Keratinocyte (primary cell): Measurements from ENCODE around the gene SIK3. TPM values are rescaled to one million over a fixed set of nuclear protein-coding genes. Genes with fewer than 3 reads are reported as not detected.

Experiments
- DNase-seq: peaks from one replicate; pipeline ENCODE4 v3.0.0-alpha.2; 2011; ENCODE audit warnings: low read depth, missing footprints, low spot score
- FAIRE-seq: peaks from 2 replicates; lab custom pipeline; 2011; peaks lifted over from hg19 to GRCh38; lab: Jason Lieb, UNC
- H2AFZ ChIP-seq: 2 replicates; pipeline ENCODE4 v1.6.0; 2012; ENCODE audit warnings: low read length, control low read depth, inconsistent platforms; ENCODE audit not compliant: control insufficient read depth
- H3K27ac ChIP-seq: 2 replicates; pipeline ENCODE4 v1.5.1; 2011; ENCODE audit warnings: low read length; ENCODE audit not compliant: control insufficient read depth, insufficient read depth
- H3K27me3 ChIP-seq: 3 replicates; pipeline ENCODE4 v1.6.0; 2011; ENCODE audit warnings: low read length; ENCODE audit not compliant: control insufficient read depth, insufficient read depth; ENCODE audit errors: extremely low read depth
- H3K36me3 ChIP-seq, 2 experiments: 2 replicates in 1 of 2; 3 replicates in 1 of 2; pipeline ENCODE4 v1.5.1; 2011; ENCODE audit warnings: low read length in 2 of 2, mild to moderate bottlenecking in 1 of 2; ENCODE audit not compliant: control insufficient read depth in 2 of 2, insufficient read depth in 2 of 2; ENCODE audit errors: extremely low read depth in 1 of 2
- H3K4me1 ChIP-seq: 3 replicates; pipeline ENCODE4 v1.5.1; 2011; ENCODE audit warnings: low read length; ENCODE audit not compliant: control insufficient read depth, insufficient read depth; ENCODE audit errors: extremely low read depth
- H3K4me2 ChIP-seq: 3 replicates; pipeline ENCODE4 v1.6.0; 2011; ENCODE audit warnings: low read depth, low read length; ENCODE audit not compliant: control insufficient read depth, insufficient read depth; ENCODE audit errors: extremely low read depth
- H3K4me3 ChIP-seq, 3 experiments: fragments of 200-600 bp in 1 of 3; sonication (generic) in 1 of 3; 2 replicates in 2 of 3; 3 replicates in 1 of 3; pipeline ENCODE4 v1.5.1; 2011 to 2016; ENCODE audit warnings: low read length in 3 of 3, mild to moderate bottlenecking in 3 of 3, control low read depth in 2 of 3, inconsistent platforms in 1 of 3, low read depth in 1 of 3, mixed read lengths in 1 of 3, mixed run types in 1 of 3, moderate library complexity in 1 of 3; ENCODE audit not compliant: control insufficient read depth in 2 of 3, insufficient read depth in 2 of 3; ENCODE audit errors: extremely low read depth in 1 of 3
- H3K79me2 ChIP-seq: 2 replicates; pipeline ENCODE4 v1.6.0; 2012; ENCODE audit warnings: low read length; ENCODE audit not compliant: control insufficient read depth, insufficient read depth
- H3K9ac ChIP-seq: 3 replicates; pipeline ENCODE4 v1.6.0; 2011; ENCODE audit warnings: low read length; ENCODE audit not compliant: control insufficient read depth, insufficient read depth; ENCODE audit errors: extremely low read depth
- H3K9me1 ChIP-seq: 3 replicates; pipeline ENCODE4 v1.6.0; 2011; ENCODE audit warnings: low read length; ENCODE audit not compliant: control insufficient read depth, insufficient read depth; ENCODE audit errors: extremely low read depth
- H3K9me3 ChIP-seq: 2 replicates; pipeline ENCODE4 v1.5.1; 2012; ENCODE audit warnings: low read depth, low read length; ENCODE audit not compliant: control insufficient read depth
- H4K20me1 ChIP-seq: 3 replicates; pipeline ENCODE4 v1.6.0; 2011; ENCODE audit warnings: low read length; ENCODE audit not compliant: control insufficient read depth, insufficient read depth; ENCODE audit errors: extremely low read depth
- EZH2 ChIP-seq: IDR thresholded peaks from one replicate; pipeline ENCODE4 v1.6.1; 2012; ENCODE audit warnings: inconsistent platforms, mild to moderate bottlenecking, low read length, moderate library complexity
- dilution Hi-C: fragments of 300-500 bp; cut with MboI; formaldehyde crosslinking; loops from one replicate; pipeline ENCODE4 v1.7.0; 2020; ENCODE audit warnings: low sequenced_read_pairs; ENCODE audit not compliant: extremely low pct_ligation_motif_present
- polyA plus RNA-seq, 5 experiments: library from polyadenylated mRNA; depleted of rRNA in 3 of 5; stranded (reverse) in 3 of 5; stranded (forward) in 1 of 5; unstranded in 1 of 5; fragments of >200 nt; gene quantifications; 1 replicate in 1 of 5; 2 replicates in 3 of 5; 3 replicates in 1 of 5; pipeline versions ENCODE4 v1.2.1 to v1.2.3, GENCODE V29; 2011 to 2012; ENCODE audit warnings: missing spikeins in 2 of 5, low read depth in 1 of 5, low replicate concordance in 1 of 5
- TF ChIP-seq, protein P1 (sequence below), 3 experiments: IDR thresholded peaks in 1 of 3; conservative IDR thresholded peaks in 1 of 3; optimal IDR thresholded peaks in 1 of 3; 2 replicates in 2 of 3; 3 replicates in 1 of 3; pipeline versions ENCODE3 to v1.5.1; 2011; ENCODE audit warnings: low read length in 3 of 3, mild to moderate bottlenecking in 3 of 3, moderate library complexity in 2 of 3, control low read depth in 1 of 3, inconsistent platforms in 1 of 3; ENCODE audit not compliant: insufficient read depth in 2 of 3; ENCODE audit errors: extremely low read depth in 1 of 3

Gene SIK3
- polyA plus RNA-seq, 1 donor (not counting 4 experiments of a cell fraction or from before 2014, with no cell fraction given): 8.2 TPM

DNA sequence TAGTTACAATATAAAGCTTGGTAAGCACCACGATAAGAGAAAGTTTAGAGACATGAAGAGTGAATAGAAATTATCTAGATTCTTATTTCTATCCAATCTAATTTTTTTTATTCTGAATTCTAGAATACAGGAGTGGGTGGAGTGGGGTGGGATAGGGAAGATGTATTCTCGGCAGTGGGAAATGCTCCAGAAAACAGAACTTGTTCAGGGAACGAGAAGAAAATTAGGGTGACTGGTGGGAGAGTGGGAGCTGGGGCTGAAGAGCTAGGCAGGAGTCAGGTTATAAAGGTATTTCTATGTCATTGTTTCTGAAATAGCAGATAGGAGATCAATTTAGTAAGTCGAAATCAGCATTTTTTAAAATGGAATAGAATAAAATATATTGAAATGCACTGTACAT is 207.6 kb downstream of the SIK3 start:
- no peaks in the 10 kb centered on the region for H3K79me2 ChIP-seq
- TF ChIP-seq, protein P1, sequence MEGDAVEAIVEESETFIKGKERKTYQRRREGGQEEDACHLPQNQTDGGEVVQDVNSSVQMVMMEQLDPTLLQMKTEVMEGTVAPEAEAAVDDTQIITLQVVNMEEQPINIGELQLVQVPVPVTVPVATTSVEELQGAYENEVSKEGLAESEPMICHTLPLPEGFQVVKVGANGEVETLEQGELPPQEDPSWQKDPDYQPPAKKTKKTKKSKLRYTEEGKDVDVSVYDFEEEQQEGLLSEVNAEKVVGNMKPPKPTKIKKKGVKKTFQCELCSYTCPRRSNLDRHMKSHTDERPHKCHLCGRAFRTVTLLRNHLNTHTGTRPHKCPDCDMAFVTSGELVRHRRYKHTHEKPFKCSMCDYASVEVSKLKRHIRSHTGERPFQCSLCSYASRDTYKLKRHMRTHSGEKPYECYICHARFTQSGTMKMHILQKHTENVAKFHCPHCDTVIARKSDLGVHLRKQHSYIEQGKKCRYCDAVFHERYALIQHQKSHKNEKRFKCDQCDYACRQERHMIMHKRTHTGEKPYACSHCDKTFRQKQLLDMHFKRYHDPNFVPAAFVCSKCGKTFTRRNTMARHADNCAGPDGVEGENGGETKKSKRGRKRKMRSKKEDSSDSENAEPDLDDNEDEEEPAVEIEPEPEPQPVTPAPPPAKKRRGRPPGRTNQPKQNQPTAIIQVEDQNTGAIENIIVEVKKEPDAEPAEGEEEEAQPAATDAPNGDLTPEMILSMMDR (optimal IDR thresholded peaks at IDR 0.05 in 1 of 3, IDR thresholded peaks at IDR 0.05 in 1 of 3, conservative IDR thresholded peaks at IDR 0.05 in 1 of 3; ENCODE audit: extremely low read depth in 1 of 3, insufficient read depth in 2 of 3, low read length in 3 of 3): no peak
- TF ChIP-seq EZH2: no peak

DNA sequence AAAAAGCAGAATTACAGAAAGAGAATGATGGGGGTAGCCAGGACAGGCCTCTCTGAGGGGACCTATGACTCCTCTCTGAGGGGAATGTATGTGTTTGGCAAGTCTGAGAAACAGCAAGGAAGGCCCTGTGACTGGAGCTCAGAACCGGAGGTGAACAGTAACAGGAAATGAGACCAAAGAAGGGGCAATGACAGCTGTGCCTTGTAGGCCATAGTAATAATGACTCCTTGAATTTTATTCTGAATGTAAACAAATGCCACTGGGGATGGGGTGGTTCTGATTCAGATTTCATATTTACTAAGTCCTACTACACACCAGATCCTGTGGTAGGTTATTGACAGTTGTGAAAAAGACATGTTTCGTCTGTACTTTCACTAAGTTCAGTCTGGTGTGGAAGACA is 208.0 kb downstream of the SIK3 start:
- no peak for FAIRE-seq
- Histone ChIP-seq H4K20me1 (no peaks in the 10 kb centered on the region), H3K9me1 (no peaks in the 10 kb centered on the region), H3K27ac (no peak overlapping the region), H3K36me3 (peaks cover 4 to 10% of the 10 kb centered on the region in 2 experiments), H3K9me3 (no peaks in the 10 kb centered on the region), H3K9ac (no peak overlapping the region), H3K4me3 (no peak overlapping the region), H3K4me1 (no peaks in the 10 kb centered on the region), H2AFZ (no peak overlapping the region), H3K27me3 (no peaks in the 10 kb centered on the region), H3K79me2 (no peaks in the 10 kb centered on the region), H3K4me2 (no peak overlapping the region)
- DNase-seq: no peak
- no peak for TF ChIP-seq EZH2
- TF ChIP-seq, protein P1 (optimal IDR thresholded peaks at IDR 0.05 in 1 of 3, IDR thresholded peaks at IDR 0.05 in 1 of 3, conservative IDR thresholded peaks at IDR 0.05 in 1 of 3; ENCODE audit: extremely low read depth in 1 of 3, insufficient read depth in 2 of 3, low read length in 3 of 3): no peak
- dilution Hi-C loops: no loop called here

More for the DNA sequence above, 207.6 kb downstream of the SIK3 start:
- Histone ChIP-seq H2AFZ (no peak overlapping the region), H3K9me3 (no peaks in the 10 kb centered on the region), H3K4me3 (no peak overlapping the region), H3K4me1 (no peaks in the 10 kb centered on the region), H3K9me1 (no peaks in the 10 kb centered on the region), H3K27ac (no peak overlapping the region), H4K20me1 (no peaks in the 10 kb centered on the region), H3K27me3 (no peaks in the 10 kb centered on the region), H3K4me2 (no peak overlapping the region), H3K9ac (no peak overlapping the region), H3K36me3 (peaks cover 4 to 12% of the 10 kb centered on the region in 2 experiments)
- DNase-seq (no peak), FAIRE-seq (no peak)
- dilution Hi-C loops: no loop called here
